Islet precursor cell (in vitro differentiated cells): ENCODE results near the gene TALDO1.

Experiments
- DNase-seq: peaks from one replicate; pipeline ENCODE4 v3.0.0-alpha.2; 2018

TALDO1 gene

GRCh38 chr11:788953-789940 lies 42.0 kb downstream of the TALDO1 start:
- DNase-seq = no peak

DNA sequence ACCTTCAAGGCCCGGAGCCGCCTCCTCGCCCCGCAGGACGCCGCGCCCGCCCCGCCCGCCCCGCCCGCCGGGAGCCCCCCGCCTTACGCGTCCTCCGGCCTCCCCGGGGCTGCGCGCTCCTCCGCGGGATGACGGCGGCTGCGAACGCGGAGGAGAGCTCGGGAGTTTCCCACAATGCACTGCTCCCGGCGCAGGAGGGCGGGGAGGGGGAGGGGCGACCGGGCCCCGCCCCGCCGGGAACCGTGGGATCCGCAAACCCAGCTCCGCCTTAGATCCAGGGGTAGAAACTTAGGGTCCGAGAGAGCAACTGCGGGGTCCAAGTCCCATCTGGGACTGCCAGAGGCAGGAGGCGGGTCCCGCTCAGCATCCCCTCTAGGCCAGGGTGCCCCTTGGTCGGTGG lies 42.7 kb downstream of the TALDO1 start, which contains the start of gene CEND1:
Gene CEND1 (minus strand): TSS at position 148 of the 400 bp plus-strand sequence. CDS start 1,514 bp downstream, outside the sequence.
- DNase-seq = no peak

DNA sequence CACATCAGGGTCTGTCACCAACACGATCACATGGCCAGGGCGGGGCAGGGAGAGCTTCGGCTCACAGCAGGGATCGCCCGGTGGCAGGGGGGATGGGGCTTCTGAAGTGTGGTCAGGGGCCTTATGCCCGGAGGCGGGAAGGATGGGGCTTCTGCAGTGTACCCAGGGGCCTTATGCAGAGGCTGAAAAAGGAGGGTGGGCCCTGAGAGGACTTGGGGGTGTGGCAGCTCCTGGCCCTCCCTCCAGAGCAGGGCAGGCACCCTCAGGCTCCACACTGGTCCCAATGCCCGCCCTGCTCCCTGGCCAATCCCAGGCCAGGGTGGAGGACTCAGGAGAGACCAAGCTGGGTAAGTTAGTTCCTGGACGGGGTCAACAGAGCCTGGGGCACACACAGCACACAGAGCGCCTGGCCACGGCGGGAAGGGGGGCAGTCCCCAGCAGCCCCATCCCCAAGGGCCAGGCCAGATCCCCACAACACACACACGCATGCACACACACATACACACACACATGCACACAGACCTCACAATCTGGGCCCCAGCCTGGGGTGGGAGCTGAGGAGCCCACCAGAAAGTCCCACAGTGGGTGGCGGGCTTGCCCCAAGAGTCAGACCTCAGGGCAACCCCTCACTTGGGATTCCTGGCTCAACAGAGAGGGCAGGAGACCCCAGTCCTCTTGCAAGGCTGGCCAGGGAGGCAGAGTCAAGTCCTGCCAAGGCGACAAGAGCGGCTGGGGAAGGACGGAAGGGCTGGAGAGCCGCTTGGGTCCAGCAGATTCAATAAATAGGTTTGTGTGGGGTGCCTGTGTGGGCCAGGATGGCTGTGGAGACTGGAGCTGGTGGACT lies 43.7 kb downstream of the TALDO1 start:
- DNase-seq = no peak

DNA sequence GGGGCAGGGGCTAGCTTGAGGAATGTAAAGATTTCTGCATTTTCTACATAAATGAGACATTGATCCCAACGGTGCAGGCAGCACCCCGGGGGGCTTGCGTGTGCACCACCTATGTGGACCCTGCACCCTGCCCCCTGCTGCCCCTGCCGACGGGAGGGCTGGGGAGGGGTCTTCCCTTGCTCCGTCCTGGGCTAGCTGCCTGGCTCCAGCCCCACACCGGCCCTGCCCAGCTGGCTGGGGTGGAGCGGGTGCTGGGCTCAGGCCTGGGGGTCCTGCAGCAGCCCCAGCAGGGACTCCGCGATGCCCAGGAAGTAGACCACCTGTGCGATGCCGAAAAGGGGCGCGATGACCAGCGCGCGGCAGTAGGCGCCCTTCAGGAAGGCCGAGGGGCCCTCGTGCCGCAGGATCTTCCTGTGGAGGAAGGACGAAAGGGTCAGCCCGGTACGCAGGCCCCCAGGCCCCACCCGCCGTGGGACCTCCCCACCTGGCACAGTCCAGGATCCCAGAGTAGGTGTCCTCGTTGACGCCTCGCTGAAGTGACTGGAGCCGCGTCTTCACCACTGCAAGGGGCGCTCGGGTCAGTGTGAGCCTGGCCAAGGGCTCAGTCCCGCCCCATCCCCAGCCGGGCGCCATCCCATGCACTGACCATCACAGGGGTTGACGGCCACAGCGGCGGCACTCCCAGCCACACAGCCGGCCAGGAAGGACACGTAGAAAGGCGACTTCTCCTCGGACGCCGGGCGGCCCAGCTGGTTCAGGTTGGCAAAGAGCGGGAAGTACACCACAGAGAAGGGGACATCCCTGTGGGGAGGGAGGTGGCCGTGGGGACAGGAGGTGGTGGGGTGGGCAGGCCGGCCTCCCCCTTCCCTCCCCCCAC lies 44.6 kb downstream of the TALDO1 start:
- no peak for DNase-seq

DNA sequence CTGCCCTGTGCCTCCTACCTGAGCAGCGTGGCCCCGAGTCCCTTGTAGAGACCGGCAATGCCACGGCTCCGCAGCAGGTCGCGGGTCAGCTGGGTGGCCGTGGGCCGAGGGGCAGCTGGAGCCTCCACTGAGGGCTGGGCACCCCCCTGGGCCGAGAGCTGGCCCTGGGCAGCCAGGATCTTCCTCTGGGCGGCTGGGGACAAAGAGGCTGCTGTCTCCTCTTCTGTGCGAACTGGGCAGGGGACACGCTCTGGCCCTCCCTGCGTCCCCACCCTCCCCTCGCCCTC lies 45.2 kb downstream of the TALDO1 start:
- DNase-seq = no peak

- DNase-seq = no peak
Observed at GRCh38 chr11:792873-793272, 45.6 kb downstream of the TALDO1 start.

GRCh38 chr11:793556-793955 lies 46.3 kb downstream of the TALDO1 start:
- DNase-seq = no peak

DNA sequence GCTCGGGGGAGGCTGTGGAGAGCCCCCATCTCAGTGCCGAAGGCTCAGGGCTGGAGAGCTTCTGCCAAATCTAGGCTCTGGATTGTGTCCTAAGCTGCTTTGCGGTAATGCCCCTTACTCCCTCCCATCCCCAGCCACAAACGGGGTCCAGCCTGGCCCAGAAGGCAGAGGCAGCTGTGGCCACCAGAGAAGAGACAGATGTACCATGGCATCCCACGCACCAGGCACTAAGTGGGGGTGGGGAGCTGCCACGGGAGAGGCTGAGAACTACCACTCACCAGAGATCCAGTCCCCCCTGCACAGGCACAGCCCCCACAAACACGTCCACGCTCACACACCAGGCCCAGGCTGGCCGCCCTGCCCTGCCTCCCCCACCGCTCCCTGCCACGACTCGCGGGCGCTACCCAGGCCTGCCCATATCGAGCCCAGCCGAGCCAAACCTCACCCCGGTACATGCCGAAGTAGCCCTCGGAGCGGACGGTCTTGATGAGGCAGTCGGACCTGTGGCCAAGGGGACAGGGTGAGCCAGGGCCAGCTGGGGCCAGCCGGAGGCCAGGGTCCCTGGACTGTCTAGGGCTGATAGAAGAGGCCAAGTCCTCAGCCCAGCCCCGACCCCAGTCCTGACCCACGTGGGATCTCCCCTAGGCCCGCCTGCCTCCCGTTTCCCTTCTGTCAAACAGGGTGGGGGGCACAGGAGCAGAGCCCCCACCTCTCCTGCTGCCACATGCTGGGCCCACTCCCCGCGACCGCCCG lies 46.9 kb downstream of the TALDO1 start:
- no peak for DNase-seq

GRCh38 chr11:794766-795633 lies 47.7 kb downstream of the TALDO1 start:
- DNase-seq = no peak

DNA sequence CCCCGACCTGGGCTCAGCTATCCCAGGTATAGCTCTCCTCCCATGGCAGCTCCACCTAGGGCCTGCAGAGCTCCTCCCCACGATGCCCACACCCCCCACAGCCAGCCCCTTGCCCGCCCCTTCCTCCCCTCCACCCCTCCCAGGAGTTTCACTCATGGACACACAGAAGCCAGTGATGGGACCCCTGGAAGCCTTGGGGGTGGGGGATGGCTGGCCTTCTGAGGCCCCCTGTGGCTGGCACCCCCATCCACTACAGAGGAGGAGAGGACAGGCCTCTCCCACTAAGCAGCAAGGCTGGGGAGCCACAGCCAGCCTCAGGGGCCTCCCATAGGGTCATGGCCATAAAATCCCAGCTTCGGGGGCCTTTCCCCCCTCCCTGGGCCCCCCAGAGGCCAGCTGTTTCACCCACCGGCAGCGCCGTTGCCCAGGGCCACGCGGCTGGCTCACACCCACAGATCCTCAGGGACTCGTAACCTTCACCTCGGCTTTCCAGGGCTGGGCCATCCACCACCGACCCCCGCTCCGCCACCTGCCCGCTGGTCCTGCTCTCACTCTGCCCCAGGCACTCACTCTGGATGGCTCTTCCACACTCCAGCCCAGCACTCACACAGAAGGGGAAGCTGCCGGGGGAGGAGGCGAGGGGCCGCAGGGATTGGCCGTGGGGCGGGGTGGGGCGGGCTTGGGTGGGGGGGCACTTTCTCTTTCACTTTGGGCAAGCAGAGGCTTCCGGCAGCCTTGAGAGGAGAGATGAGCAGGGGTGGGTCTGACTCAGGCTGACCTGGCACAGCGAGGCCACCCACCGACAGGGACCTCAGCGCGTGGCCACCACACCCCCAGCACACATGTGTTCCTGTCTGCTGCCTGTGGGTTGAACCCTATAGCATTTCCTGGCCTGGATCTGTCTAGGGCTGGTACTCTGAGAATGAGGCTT lies 48.6 kb downstream of the TALDO1 start:
- peak; percentile 89 for DNase-seq

- DNase-seq = no peak
Observed at GRCh38 chr11:796565-797295, 49.5 kb downstream of the TALDO1 start.

DNA sequence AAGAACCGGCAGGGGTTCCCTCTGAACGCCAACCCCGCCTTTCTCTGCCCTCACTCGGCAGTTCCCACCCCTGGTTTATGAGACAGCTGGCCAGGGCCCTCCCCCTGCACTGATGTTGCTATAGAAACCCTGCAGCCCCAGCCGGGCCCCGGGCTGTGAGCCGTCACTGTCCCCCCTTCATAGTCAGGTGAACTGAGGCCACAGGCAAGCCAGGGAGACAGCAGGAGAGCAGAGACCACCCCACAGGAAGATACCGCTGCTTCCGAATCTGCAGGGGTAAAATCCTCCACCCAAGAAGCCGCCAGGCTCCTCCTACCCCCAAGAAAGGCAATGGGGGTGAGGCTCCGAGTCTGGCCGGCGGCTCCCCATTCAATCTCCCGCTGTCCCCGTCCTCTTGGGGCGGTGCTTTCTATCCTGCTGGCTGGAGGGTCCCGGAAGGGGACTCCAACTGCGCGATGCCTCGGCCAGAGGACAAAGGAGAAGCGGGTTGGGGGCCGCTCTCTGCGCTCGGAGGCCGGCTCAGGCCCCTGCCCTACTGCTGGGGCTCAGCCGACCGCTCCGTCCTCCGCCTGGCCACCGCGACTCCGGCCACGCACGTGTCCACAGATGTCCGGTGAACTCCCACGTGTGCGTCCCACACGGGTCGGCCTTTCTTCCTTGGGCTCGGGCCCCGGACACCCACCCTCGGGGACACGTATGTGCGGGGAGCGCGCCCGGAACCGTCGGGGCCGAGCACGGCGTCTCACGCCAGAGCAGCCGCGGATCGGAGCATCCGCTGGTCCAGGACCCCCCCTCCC lies 50.2 kb downstream of the TALDO1 start:
- DNase-seq = peak; percentile 83

GRCh38 chr11:798093-798713 lies 50.9 kb downstream of the TALDO1 start, which contains the start of gene SLC25A22:
Gene SLC25A22, minus strand, starts transcription at chr11:798281. Its CDS starts 3,275 bp downstream, at chr11:795006.
- peak; percentile 88 for DNase-seq

- no peak for DNase-seq
Observed at GRCh38 chr11:799641-800316, 52.5 kb downstream of the TALDO1 start.

- no peak for DNase-seq
Observed at GRCh38 chr11:800473-800872, 53.2 kb downstream of the TALDO1 start.

DNA sequence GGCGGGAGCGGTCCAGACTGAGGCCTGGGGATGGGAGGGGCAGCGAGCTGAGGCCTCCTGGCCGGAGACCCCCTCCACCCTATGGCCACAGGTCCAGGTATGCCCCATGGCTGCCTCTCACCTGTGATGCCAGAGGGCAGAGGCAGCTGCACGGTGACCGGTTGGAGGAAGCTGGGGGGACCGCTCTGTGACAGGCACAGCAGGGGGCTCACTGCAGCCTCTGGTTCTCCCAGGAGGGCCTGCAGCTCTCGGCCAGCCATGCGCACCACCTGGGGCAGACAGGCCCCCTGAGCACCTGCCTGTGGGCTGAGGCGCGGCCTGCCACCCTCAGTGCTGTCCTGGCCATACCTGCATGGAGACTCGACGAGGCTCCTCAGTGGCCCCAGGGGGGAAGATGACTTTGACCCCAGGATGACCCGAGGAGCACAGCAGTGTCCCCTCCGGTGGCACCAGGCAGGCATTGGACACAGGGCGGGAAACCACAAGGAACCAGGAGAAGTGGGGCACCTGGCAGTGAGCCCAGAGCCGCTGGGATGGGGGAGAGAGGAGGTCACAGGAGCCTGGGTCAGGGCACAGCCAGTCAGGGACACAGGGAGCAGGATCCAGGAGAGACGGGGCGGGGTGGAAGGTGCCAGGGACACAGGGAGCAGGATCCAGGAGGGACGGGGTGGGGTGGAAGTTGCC lies 54.0 kb downstream of the TALDO1 start:
- DNase-seq = no peak
